Measurements from ENCODE around the gene VWCE. TPM values are rescaled to one million over a fixed set of nuclear protein-coding genes. Genes with fewer than 3 reads are reported as not detected.

The VWCE gene
- total and polyA plus RNA-seq, 9 of the 15 experiments (the other 6 are each of a cell fraction or from before 2014, with no cell fraction given) = 0.06 to 1.6 (median 0.63) TPM; not detected in 1

DNA sequence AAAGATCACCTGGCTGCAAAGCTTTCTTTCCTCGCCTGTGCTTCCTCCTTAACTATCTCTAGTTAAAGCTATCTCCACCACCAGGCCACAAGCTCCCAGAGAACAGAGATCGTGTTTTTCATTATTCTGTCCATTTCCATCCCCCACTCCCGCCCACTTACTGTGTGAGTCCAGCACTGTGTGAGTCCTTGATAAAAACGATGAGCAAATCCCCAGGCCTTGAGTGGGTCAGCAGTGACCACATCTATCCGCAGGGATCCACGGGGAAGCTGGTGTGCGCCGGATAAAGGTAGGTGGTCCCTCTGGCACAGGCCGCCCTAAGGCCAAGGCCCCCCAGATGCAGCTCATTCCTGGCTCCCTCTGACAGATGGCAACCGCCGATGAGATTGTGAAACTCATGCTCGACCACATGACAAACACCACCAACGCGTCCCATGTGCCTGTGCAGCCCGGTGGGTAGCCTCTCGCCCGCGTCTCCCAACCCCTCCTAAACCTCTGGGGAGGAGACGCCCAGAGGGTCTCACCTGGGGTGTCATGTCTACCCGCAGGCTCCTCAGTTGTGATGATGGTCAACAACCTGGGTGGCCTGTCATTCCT lies 47.2 kb upstream of the VWCE start (continued):
- TF ChIP-seq, protein P1, sequence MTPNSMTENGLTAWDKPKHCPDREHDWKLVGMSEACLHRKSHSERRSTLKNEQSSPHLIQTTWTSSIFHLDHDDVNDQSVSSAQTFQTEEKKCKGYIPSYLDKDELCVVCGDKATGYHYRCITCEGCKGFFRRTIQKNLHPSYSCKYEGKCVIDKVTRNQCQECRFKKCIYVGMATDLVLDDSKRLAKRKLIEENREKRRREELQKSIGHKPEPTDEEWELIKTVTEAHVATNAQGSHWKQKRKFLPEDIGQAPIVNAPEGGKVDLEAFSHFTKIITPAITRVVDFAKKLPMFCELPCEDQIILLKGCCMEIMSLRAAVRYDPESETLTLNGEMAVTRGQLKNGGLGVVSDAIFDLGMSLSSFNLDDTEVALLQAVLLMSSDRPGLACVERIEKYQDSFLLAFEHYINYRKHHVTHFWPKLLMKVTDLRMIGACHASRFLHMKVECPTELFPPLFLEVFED (CRISPR knock-in tag; conservative IDR thresholded peaks at IDR 0.05) = no peak
- TF ChIP-seq ZNF274 (IDR thresholded peaks at IDR 0.05; ENCODE audit: borderline replicate concordance, low read depth, low read length) (peak; percentile 47; the same call in 1 of the 2 replicates), LEF1 (IDR thresholded peaks at IDR 0.05) (peak; percentile 85), POLR2G (IDR thresholded peaks at IDR 0.05; ENCODE audit: low read depth, low read length) (peak; percentile 31; the same call in 1 of the 2 replicates), ATF7 (IDR thresholded peaks at IDR 0.05) (peak; percentile 21; the same call in 1 of the 2 replicates), SAFB2 (IDR thresholded peaks at IDR 0.05; ENCODE audit: borderline replicate concordance, low read depth, low read length, severe bottlenecking) (no peak), RAD51 (IDR thresholded peaks at IDR 0.05; ENCODE audit: borderline replicate concordance, low read depth) (peak; percentile 18; the same call in 1 of the 2 replicates), ZNF699 (CRISPR knock-in tag; IDR thresholded peaks at IDR 0.05; ENCODE audit: insufficient replicate concordance) (no peak), GATAD2B (IDR thresholded peaks at IDR 0.05; ENCODE audit: borderline replicate concordance) (peak; percentile 91), BRD9 (IDR thresholded peaks at IDR 0.05; ENCODE audit: low read depth, partially characterized antibody) (peak; percentile 50)
- TF ChIP-seq, protein P2, sequence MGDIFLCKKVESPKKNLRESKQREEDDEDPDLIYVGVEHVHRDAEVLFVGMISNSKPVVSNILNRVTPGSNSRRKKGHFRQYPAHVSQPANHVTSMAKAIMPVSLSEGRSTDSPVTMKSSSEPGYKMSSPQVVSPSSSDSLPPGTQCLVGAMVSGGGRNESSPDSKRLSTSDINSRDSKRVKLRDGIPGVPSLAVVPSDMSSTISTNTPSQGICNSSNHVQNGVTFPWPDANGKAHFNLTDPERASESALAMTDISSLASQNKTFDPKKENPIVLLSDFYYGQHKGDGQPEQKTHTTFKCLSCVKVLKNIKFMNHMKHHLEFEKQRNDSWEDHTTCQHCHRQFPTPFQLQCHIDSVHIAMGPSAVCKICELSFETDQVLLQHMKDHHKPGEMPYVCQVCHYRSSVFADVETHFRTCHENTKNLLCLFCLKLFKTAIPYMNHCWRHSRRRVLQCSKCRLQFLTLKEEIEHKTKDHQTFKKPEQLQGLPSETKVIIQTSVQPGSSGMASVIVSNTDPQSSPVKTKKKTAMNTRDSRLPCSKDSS (IDR thresholded peaks at IDR 0.05; ENCODE audit: low read depth, partially characterized antibody) = no peak
- TF ChIP-seq, protein P3, sequence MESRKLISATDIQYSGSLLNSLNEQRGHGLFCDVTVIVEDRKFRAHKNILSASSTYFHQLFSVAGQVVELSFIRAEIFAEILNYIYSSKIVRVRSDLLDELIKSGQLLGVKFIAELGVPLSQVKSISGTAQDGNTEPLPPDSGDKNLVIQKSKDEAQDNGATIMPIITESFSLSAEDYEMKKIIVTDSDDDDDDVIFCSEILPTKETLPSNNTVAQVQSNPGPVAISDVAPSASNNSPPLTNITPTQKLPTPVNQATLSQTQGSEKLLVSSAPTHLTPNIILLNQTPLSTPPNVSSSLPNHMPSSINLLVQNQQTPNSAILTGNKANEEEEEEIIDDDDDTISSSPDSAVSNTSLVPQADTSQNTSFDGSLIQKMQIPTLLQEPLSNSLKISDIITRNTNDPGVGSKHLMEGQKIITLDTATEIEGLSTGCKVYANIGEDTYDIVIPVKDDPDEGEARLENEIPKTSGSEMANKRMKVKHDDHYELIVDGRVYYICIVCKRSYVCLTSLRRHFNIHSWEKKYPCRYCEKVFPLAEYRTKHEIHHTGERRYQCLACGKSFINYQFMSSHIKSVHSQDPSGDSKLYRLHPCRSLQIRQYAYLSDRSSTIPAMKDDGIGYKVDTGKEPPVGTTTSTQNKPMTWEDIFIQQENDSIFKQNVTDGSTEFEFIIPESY (CRISPR knock-in tag; IDR thresholded peaks at IDR 0.05) = 0 out of 2 replicates have a peak, but pooled peaks have one; percentile 14
- TF ChIP-seq, protein P4, sequence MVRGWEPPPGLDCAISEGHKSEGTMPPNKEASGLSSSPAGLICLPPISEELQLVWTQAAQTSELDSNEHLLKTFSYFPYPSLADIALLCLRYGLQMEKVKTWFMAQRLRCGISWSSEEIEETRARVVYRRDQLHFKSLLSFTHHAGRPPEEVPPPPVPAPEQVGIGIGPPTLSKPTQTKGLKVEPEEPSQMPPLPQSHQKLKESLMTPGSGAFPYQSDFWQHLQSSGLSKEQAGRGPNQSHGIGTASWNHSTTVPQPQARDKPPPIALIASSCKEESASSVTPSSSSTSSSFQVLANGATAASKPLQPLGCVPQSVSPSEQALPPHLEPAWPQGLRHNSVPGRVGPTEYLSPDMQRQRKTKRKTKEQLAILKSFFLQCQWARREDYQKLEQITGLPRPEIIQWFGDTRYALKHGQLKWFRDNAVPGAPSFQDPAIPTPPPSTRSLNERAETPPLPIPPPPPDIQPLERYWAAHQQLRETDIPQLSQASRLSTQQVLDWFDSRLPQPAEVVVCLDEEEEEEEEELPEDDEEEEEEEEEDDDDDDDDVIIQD (CRISPR knock-in tag; IDR thresholded peaks at IDR 0.05) = no peak
- TF ChIP-seq, protein P5, sequence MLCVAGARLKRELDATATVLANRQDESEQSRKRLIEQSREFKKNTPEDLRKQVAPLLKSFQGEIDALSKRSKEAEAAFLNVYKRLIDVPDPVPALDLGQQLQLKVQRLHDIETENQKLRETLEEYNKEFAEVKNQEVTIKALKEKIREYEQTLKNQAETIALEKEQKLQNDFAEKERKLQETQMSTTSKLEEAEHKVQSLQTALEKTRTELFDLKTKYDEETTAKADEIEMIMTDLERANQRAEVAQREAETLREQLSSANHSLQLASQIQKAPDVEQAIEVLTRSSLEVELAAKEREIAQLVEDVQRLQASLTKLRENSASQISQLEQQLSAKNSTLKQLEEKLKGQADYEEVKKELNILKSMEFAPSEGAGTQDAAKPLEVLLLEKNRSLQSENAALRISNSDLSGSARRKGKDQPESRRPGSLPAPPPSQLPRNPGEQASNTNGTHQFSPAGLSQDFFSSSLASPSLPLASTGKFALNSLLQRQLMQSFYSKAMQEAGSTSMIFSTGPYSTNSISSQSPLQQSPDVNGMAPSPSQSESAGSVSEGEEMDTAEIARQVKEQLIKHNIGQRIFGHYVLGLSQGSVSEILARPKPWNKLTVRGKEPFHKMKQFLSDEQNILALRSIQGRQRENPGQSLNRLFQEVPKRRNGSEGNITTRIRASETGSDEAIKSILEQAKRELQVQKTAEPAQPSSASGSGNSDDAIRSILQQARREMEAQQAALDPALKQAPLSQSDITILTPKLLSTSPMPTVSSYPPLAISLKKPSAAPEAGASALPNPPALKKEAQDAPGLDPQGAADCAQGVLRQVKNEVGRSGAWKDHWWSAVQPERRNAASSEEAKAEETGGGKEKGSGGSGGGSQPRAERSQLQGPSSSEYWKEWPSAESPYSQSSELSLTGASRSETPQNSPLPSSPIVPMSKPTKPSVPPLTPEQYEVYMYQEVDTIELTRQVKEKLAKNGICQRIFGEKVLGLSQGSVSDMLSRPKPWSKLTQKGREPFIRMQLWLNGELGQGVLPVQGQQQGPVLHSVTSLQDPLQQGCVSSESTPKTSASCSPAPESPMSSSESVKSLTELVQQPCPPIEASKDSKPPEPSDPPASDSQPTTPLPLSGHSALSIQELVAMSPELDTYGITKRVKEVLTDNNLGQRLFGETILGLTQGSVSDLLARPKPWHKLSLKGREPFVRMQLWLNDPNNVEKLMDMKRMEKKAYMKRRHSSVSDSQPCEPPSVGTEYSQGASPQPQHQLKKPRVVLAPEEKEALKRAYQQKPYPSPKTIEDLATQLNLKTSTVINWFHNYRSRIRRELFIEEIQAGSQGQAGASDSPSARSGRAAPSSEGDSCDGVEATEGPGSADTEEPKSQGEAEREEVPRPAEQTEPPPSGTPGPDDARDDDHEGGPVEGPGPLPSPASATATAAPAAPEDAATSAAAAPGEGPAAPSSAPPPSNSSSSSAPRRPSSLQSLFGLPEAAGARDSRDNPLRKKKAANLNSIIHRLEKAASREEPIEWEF (CRISPR knock-in tag; IDR thresholded peaks at IDR 0.05) = no peak
